GM21737 (cell line): ENCODE data around the gene LACRT.
"Not testable (repeated sequence)": the region's sequence is repeated elsewhere in the genome, so short reads cannot be mapped to it uniquely, and the experiment has no call there.

ENCODE experiments used
- ATAC-seq: cut with Tn5 transposase; IDR thresholded peaks from one replicate; pipeline ENCODE4 v1.9.1; 2021; ENCODE audit warnings: mild to moderate bottlenecking, moderate library complexity; ENCODE audit not compliant: unreplicated experiment

LACRT gene

DNA sequence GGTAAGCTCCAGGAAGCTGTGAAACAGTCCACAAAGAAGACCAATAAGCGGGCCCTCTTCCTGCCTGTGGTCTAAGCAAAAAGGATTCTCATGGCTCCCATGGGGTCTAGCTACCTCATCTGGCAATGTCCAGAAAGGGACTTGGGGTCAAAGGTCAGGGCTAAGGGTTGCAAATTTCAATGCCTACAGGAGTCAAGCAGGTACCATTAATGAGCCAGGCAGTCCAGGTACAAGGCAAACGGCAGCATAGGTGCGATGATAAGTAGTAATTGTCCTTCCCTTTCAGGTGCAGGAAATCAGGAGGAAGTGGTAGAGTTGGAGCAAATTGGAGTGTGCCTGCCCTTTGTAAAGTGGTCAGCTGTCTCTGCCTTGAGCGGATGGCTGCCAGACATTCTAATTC, 6.4 kb upstream of the LACRT start:
- no peak for ATAC-seq

DNA sequence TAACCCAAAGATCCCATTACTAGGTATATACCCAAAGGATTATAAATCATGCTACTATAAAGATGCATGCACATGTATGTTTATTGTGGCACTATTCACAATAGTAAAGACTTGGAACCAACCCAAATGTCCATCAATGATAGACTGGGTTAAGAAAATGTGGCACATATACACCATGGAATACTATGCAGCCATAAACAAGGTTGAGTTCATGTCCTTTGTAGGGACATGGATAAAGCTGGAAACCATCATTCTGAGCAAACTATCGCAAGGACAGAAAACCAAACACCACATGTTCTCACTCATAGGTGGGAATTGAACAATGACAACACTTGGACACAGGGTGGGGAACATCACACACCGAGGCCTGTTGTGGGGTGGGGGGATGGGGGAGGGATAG, 4.4 kb upstream of the LACRT start:
- ATAC-seq = not testable (repeated sequence)

DNA sequence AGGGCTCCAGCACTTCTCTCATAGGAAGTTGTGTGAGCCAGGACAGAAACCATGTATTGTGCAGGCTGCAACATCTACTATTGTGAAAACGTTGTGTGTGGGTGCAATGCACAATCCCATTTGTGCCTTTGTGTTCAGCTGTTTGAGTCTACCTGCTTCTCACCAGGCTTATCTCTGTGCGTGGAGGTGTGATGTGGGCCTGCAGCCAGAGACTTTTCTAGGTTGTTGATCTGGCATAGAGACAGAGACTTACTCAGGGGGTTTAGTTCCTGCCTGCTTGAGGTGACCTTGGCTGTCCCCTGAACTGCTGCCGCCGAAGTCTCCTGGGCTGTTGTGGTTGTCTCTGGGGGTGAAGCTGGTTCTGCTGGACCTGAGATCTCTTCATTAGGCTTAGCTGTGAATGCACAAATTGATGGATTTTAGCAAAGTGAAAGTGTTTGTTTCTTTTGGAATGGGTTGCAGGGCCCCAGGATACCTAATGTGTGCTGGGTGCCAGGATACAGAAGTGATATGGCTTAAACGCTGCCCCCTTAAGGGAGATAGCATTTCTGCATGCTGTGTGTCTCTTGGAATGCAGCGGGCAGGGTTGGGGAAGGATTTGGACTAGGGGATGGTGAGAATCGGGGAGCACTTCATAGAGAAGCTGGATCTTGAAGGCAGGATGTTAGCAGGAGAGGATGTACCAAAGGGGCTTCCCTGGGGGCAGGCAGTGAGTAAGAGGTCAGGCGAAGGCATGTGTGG, 2.5 kb downstream of the LACRT start:
- ATAC-seq = no peak

DNA sequence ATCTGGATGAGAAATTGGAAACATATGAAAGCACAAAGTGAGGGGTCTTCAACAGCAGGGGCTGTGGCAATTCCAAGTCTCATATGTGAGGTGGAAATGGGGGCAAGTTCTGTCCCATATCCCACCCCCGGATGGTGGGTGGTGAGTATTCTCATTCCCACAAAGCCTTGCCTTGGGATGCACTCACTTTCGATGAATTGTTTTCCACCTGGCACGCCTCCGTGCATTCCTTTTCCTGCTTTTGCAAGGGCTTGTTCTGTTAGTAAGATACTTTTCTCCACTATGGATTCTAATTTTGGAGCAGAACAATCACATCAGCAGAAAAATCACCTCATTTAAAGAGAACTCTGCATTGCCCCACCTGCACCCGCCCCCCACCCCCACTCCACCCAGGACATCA, 3.1 kb downstream of the LACRT start:
- ATAC-seq = no peak

DNA sequence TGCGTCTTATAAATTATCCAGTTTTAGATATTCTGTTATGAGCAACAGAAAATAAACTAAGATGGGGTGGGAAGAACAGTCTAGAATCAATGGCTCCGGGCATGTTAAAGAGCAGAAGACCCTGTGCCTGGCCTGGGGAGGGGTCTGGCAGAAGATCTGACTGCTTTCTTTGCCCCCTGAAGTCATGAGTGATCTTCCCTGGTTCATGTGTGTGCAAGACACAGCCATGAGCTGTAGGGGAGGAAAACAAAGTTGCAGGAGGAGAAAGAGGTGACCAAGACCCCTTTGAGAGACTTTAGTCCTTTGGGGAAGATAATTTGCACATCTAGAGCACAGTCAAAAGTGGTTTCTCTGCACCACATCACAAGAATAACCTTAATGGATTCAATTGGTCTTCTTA, 4.8 kb downstream of the LACRT start:
- no peak for ATAC-seq

DNA sequence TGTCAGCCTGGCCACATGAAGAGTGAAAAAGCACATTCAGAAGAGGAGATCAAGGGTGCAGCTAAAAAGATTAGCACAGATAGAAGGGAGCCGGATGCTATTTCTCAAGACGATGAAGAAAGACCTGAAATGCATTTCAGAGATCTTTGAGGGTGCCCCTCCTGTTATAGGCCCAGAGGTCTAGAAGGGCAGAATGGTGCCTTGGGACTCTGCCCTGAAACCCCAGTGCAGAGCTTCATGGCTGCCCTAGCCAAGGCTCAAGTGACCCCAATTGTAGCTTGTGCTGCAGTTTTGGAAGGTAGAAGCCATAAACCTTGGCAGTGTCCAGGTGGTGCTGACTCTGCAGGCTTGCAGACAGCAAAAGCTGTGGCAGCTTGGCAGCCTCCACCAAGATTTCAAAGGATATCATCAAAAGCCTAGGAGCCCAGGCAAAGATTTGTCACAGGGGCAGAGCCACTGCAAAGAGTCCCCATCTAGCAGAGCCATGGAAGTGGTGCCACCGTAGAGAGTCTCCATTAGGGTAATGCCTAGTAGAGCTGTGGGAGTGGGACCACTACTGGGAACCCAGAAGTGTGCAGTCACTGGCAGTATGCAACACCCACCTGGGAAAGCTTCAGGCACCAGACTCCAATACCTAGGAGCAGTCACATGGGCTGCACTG, 6.4 kb downstream of the LACRT start:
- ATAC-seq = no peak

DNA sequence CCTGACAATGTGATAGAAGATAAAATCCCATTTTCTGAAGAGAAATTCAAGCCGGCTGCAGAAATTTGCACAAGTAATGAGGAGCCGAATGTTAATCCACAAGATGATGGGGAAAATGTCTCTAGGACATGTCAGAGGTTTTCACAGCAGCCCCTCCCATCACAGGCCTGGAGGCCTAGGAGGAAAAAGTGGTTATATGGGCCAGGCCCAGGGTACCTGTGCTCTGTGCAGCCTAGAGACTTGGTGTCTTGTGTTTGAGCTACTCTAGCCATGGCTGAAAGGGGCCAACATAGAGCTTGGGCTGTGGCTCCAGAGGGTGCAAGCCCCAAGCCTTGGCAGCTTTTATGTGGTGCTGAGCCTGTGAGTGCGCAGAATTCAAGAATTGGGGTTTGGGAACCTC, 7.4 kb downstream of the LACRT start:
- ATAC-seq = no peak

DNA sequence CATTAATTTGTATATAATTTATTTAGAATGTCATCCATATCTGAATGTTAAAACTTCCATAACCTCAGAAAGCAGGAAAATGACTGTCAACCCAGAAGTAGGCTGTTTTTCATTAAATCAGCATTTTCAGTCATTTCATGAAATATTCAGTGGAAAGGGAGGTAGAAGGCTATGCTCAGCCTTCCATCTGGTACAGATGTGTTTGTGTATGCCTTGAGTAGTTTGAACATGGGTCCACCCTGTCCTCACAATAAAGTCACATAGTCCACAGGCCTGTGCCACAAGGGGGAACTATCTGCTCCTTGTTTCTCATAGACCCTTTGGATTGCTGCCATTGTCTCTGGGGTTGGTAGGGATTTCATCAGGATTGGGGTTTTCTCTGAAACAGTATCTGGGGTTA, 9.1 kb downstream of the LACRT start:
- no peak for ATAC-seq

DNA sequence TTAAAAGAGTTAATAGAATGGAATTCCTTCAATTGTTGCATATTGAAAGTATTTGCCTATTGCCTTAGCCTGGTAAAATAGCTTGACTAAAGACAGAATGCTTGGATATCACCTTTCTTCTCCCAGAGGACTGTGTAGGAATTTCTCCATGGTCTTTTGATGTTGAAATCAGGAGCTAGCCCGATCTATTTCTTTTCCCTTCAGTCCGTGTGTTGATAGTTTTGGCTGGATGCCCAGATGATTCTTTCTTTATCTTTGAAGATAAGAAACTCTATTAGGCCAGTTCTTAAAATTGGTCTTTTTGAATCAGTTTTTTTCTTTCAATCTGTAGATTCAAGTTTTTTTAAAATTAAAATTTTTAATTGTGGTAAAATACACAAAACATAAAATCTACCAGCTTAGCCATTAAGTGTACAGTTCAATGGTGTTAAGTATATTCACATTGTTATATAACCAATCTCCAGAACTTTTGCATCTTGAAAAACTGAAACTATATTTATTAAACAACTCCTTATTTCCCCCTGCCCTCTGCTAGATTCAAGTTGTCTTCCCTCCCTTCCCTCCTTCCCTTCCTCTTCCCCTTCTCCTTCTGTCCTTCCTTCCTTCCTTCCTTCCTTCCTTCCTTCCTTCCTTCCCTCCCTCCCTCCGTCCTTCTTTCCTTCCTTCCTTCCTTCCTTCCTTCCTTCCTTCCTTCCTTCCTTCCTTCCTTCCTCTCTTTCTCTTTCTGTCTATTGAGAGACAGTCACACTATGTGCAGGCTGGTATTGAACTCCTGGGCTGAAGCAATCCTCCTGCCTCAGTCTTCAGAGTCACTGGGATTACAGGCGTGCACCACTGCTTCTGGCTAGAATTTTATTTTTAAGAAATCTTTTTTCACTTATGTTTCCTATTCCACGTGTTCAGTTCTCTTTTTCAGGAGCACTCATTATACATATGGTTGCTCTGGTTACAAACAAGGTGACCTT, 10.1 kb downstream of the LACRT start:
- no peak for ATAC-seq

DNA sequence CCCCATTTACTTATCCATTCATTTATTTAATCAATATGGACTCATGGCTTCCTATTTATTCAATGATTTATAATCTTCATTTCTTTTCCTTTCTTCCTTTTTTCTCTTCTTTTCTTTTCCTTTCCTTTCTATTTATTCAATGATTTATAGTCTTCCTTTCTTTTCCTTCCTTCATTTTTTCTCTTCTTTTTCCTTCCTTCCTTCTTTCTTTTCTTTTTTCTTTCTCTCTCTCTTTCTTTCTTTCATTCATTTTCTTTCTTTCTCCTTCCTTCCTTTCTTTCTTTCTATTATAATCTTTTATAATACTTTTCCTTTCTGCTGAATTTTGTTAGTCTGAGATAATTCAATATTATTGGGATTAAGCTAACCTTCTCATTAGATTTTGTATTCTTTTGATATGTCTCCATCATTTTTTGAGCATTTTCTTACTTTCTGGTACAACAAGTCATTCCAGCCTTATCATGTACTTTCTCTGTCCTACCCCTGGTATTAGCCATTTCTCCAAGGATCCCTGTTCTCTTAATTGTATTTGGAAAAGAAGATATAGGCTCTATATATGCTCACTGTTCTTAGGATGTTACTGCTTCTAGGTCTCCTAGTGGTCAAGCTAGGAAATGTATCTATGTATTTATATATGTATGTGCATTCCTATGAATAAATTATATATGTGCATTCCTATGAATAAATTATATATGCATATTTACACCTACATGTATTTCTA, 12.1 kb downstream of the LACRT start:
- no peak for ATAC-seq

DNA sequence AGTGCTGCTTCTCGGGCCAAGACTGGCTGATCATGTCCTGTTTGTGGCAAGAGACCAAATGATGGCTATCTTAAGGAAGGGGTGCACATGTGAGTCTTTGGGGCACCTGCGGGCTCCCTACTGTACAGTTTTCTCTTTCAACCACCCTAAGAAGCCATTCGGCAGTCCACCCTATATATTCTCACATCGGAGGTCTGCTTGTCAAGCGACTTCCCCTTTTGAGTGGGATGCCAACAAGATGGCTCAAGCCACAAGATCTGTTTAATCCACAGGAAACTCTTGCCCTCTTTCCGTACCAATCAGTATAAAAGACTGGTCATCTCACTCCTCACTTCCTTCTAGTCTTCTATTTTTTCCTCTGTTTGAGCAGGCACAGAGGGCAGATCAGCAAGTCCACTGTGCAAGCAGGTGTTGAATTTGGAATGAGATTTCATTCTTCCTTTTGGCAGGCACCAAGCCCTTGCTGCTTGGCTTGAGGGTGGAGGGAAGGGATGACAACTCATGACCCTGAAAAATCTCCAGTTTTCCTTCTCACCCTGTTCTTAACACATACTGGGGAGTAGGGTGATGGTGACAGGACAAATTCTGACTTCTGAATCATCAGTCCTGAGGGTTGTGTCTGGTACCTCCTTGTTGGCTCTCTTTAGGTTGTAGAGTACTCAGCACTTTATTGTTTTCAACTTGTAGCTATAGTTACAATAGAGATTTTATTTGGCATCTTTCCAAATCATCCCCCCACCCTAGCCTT, 17.6 kb downstream of the LACRT start:
- no peak for ATAC-seq

DNA sequence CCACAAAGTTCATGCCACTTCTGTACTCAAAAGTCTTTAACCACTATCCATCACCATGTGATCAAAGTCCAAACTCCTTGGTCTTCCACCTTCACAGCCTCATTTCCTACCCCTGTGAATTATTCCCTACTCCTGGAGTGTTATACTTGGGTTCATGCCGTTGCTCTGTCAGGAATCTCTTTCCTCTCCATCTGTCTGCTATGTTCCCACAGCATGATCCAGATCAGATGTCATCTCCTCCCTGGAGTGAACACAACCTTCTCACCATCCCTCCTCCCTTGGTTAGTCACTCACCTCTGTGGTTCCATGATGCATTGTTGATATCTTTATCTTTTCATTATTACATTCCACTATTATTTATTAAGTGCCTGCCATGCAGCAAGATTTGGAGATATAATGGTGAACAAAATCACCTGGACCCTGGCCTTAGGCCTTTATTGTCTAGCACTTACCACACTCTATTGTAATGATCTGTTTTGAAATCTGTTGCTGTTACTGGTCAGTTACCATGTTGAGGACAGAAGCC, 22.4 kb downstream of the LACRT start:
- no peak for ATAC-seq

DNA sequence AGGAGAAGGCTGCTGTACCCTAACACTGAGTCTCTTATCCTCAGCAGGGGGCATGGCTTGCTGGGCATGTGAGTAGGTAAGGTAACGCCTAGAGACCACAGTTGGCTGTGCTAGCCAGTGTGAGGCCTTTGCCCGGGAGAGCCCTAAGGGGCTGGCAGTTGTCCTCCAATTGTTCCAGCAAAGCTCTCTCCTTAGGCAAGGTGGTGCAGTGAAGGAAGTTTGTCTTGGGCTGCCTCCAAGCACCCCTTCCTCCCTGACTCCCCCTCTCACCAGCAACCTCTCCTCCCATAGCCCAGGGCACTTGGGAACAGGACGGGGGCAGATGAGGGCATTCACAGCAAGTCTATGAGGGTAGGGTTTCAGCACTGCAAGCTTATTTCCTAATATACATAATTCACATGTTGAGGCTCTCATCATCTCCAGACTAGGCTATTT, 23.0 kb downstream of the LACRT start:
- no peak for ATAC-seq

DNA sequence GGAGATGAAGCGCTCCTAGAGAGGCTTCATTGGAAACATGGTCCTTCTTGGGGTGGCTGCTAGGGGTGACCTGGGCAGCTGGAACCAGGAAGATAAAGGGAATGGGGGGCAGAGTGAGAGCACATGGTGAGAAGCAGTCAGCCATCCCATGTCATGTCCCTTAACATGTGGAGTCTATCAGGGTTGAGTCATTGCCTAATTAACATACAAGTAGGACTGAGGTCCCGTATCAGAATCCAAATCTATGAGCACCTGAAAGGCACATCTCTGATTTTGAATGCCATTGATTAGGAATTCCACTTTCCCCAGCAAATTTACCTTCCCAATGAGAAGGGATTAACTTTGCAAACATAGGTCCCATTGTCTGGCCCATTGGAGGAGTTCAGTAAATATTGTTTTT, 25.9 kb downstream of the LACRT start:
- ATAC-seq = no peak

DNA sequence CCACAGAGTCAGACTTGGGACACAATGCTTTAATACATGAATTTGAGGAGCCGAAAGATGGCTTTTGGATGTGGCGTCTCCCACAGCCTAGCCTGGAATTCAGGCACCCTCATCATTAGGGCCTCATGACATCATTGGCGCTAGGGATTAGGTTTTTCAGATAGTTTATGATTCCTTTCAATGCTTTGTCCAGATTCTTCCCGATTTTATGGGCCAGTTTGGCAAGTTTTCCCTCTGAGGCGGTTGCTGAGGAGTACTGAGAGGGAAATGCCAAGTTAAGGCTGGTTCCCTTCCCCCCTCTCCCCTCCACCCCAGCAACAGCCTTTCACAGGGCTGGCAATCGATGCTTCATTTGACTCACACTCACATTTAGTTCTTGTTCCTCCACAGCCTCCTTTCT, 26.5 kb downstream of the LACRT start:
- ATAC-seq = no peak

DNA sequence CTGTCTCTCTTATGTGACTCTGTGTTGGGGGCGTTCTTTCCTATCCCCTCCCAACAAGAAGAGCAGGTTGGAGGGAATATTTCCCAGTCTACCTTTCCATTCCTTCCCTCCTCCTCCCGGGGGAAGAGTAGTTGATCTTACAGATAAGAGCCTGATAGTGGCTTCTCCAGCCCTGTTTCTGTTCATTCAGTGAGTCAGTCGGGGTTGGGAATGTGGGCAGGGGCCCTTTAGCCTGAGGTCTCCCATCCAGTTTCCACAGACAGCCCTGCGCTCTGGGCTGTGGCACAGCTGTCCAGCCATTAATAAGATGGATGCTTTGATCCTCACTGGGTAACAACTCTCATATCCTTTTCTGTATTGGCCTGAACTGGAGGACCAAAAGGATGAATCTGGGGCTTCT, 28.1 kb downstream of the LACRT start:
- ATAC-seq = no peak

DNA sequence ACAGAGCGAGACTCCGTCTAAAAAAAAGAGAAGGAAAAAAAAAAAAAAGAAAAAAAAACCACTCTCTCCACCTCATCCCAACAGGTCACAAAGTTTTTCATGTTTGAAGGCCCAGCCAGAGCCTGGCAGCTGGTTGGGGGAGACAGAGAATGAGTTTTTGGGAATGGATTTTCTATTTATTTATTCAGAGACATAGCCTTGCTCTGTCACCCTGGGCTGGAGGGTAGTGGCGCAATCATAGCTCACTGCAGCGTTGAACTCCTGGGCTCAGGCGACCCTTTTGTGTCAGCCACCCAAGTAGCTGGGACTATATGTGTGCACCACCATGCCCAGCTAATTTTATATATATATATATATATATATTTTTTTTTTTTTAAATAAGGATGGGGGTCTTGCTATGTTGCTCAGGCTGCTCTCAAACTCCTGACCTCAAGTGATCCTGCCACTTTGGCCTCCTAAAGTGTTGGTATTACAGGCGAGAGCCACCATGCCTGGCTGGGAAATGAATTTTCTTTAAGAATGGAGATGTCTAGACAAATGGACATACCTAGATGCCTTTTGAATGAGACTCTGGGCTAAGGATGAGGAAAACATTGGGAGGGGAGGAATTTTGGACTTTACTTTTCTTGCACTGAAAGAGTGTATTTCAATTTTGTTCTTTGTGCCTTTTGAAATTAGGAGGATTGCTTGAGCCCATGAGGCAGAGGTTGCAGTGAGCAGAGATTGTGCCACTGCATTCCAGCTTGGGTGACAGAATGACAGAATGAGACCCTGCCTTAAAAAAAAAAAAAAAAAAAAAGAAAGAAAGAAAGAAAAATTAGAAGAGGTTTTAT, 29.3 kb downstream of the LACRT start:
- no peak for ATAC-seq

DNA sequence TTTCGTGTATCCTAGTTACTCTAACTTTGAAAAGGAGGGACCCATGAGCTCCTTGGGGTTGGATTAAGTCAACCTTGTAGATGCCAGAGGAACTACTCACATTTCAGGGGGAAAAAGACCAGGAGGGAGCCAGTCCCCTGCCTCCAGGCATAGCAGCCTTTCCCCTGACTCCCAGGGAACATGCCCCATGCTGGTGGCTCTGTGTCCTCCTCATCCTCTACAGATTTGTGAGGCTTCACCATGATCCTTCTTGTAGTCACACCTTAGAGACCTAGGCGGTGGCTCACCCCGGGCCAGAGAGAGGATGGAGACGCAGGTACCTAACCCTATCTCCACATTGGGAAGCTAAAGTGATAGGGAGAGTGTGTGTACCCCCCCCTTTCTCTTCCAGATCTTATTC, 30.3 kb downstream of the LACRT start:
- ATAC-seq = no peak

DNA sequence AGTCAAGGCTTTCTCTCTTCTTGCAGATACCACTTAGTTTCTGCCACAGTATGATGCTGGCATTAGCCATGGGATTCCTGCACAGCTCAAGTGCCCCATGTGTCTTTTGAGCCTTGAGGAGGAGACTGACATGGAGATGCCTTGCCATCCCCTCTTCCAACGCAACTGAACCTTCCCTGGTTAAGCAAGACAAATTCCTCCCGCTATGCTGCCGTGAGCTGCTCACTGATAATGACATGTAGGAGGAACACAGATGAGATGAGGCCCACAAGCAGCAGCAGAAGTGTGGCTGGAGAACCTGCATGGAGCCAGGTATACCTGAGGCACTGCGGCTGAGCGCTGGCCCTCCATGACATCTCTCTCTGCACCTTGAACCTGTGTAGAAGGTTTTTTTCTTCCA, 30.8 kb downstream of the LACRT start:
- no peak for ATAC-seq
